ENCODE results near the gene NUP98. TPM values are rescaled to one million over a fixed set of nuclear protein-coding genes. Genes with fewer than 3 reads are reported as not detected.

The NUP98 gene
- polyA plus RNA-seq, 2 of the 4 experiments (the other 2 are of a cell fraction) = 54.2 to 121 TPM

GRCh38 chr11:3637201-3637600 is 160.2 kb downstream of the NUP98 start:
- no peak overlapping the region for H3K27ac ChIP-seq
- no peaks in the 10 kb centered on the region for H3K4me1 ChIP-seq
- H3K4me2 ChIP-seq = no peak overlapping the region
- FAIRE-seq (no peak), DNase-seq (ENCODE audit: low read depth in 1 of 2, low spot score in 1 of 2) (no peak), ATAC-seq (no peak)
- POLR2A ChIA-PET = no interaction called here
- CTCF ChIA-PET = interaction anchor here (1.7 kb wide), 1 partner anchor 10 kb away, joined by 6 read pairs; no protein-coding TSS in a partner anchor
- H3K4me3 ChIP-seq = no peak overlapping the region
- TF ChIP-seq CBX8 (IDR thresholded peaks at IDR 0.05) = no peak
- no peak for TF ChIP-seq KDM1A (IDR thresholded peaks at IDR 0.05; ENCODE audit: low read depth)
- TF ChIP-seq FOSL2 (IDR thresholded peaks at IDR 0.05) = no peak
- no peak for TF ChIP-seq FOSL2 (CRISPR knock-in tag; IDR thresholded peaks at IDR 0.05)
- TF ChIP-seq, protein P1, sequence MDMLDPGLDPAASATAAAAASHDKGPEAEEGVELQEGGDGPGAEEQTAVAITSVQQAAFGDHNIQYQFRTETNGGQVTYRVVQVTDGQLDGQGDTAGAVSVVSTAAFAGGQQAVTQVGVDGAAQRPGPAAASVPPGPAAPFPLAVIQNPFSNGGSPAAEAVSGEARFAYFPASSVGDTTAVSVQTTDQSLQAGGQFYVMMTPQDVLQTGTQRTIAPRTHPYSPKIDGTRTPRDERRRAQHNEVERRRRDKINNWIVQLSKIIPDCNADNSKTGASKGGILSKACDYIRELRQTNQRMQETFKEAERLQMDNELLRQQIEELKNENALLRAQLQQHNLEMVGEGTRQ (IDR thresholded peaks at IDR 0.05) = no peak
- TF ChIP-seq FOXS1 (CRISPR knock-in tag; IDR thresholded peaks at IDR 0.05) = no peak
- no peak for TF ChIP-seq NFE2L2 (conservative IDR thresholded peaks at IDR 0.05; ENCODE audit: low read length)
- no peak for TF ChIP-seq CHD4 (IDR thresholded peaks at IDR 0.05; ENCODE audit: borderline replicate concordance)
- TF ChIP-seq HMGXB4 (CRISPR knock-in tag; IDR thresholded peaks at IDR 0.05; ENCODE audit: borderline replicate concordance) = no peak
- no peak for TF ChIP-seq HOXA7 (CRISPR knock-in tag; IDR thresholded peaks at IDR 0.05)
- no peak for TF ChIP-seq EHF (CRISPR knock-in tag; IDR thresholded peaks at IDR 0.05)
- TF ChIP-seq MAZ (IDR thresholded peaks at IDR 0.05; ENCODE audit: borderline replicate concordance, low read depth, low read length) = no peak
- TF ChIP-seq RNF2 (IDR thresholded peaks at IDR 0.05; ENCODE audit: borderline replicate concordance, low read depth) = no peak
- no peak for TF ChIP-seq RFX5 (IDR thresholded peaks at IDR 0.05)
- no peak for TF ChIP-seq SREBF2 (IDR thresholded peaks at IDR 0.05)
- TF ChIP-seq ZC3H11A (IDR thresholded peaks at IDR 0.05) = no peak
- no peak for TF ChIP-seq CHD2 (IDR thresholded peaks at IDR 0.05; ENCODE audit: low read length, partially characterized antibody)
- TF ChIP-seq ZFP36 (IDR thresholded peaks at IDR 0.05; ENCODE audit: borderline replicate concordance, partially characterized antibody) = no peak
- TF ChIP-seq ZNF302 (CRISPR knock-in tag; IDR thresholded peaks at IDR 0.05) = no peak
- TF ChIP-seq JUN (IDR thresholded peaks at IDR 0.05) = no peak
- H3K9me3 ChIP-seq = no peaks in the 10 kb centered on the region
- WGBS (ENCODE audit: missing lambda C conversion rate) = 61% methylated on average over 7 of the region's 13 CpGs

DNA sequence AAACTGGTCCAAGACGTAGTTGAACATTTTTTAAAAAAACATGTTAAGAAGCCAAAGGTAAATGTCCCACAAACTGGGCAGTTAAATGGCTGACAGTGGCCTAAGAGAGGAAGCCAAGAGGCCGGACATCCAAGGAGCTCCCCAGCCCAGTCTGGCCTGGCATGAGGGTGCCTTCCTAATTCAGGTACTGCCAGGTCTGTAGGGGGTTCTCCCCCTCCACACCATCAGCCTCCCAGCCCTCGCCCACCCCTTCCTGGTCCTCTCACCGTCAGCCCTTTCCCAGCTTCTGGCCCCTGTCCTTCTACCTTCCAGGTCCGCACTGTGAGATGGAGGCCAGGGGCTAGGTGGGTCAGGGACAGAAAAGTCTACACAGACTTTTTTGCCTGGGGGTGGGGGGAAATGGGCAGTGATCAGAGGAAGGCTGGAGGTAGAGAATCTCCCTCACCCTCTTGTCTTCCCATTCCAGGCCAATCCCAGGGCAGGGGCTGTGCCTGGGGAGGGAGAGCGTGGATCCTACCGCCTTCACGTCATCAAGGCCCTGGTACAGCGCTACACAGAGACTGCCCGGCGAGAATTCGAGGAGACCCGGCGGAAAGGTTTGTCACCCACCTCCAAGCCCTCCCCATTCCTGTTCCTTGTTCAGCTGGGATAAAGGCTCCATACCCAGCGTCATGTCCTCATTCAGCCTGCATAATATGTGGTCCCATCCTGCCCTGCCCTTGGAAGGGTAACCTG is 161.5 kb downstream of the NUP98 start:
- 80% methylated on average over 15 of the region's 15 CpGs for WGBS (ENCODE audit: missing lambda C conversion rate)
- no peak overlapping the region for H3K4me2 ChIP-seq
- TF ChIP-seq RNF2 (IDR thresholded peaks at IDR 0.05; ENCODE audit: borderline replicate concordance, low read depth) (no peak), RARB (CRISPR knock-in tag; IDR thresholded peaks at IDR 0.05) (no peak)
- H3K27ac ChIP-seq = no peak overlapping the region
- FAIRE-seq = no peak
- no peak for DNase-seq (ENCODE audit: low read depth in 1 of 2, low spot score in 1 of 2)
- no peak for ATAC-seq
- H3K4me3 ChIP-seq = no peak overlapping the region
- ChIA-PET POLR2A (no interaction called here), CTCF (interaction anchor here (1.7 kb wide), 1 partner anchor 9 kb away, joined by 6 read pairs; no protein-coding TSS in a partner anchor)
- no peaks in the 10 kb centered on the region for H3K4me1 ChIP-seq
- no peaks in the 10 kb centered on the region for H3K9me3 ChIP-seq

GRCh38 chr11:3632070-3632660 is 165.2 kb downstream of the NUP98 start:
- FAIRE-seq = no peak
- no peak for ATAC-seq
- H3K9me3 ChIP-seq = no peaks in the 10 kb centered on the region
- no peak overlapping the region for H3K4me3 ChIP-seq
- H3K27ac ChIP-seq = no peak overlapping the region
- H3K4me1 ChIP-seq = no peaks in the 10 kb centered on the region
- no peak for DNase-seq (ENCODE audit: low read depth in 1 of 2, low spot score in 1 of 2)
- WGBS (ENCODE audit: missing lambda C conversion rate) = 40% methylated on average over 5 of the region's 5 CpGs
- POLR2A ChIA-PET = no interaction called here
- CTCF ChIA-PET = interaction anchor here (1.2 to 2.0 kb wide), 2 partner anchors 11 to 23 kb away, joined by 3 to 8 read pairs; no protein-coding TSS in a partner anchor
- no peak overlapping the region for H3K4me2 ChIP-seq
- TF ChIP-seq FOXS1 (CRISPR knock-in tag; IDR thresholded peaks at IDR 0.05) (no peak), CBX2 (IDR thresholded peaks at IDR 0.05; ENCODE audit: borderline replicate concordance, low read depth) (no peak), HOXB13 (CRISPR knock-in tag; IDR thresholded peaks at IDR 0.05; ENCODE audit: low read depth) (no peak), KDM1A (IDR thresholded peaks at IDR 0.05; ENCODE audit: low read depth) (no peak), FOSB (CRISPR knock-in tag; IDR thresholded peaks at IDR 0.05) (no peak), CBX8 (IDR thresholded peaks at IDR 0.05) (no peak), JUNB (IDR thresholded peaks at IDR 0.05) (no peak), RARB (CRISPR knock-in tag; IDR thresholded peaks at IDR 0.05) (no peak), BHLHE40 (IDR thresholded peaks at IDR 0.05; ENCODE audit: low read depth, low read length) (no peak), EHF (CRISPR knock-in tag; IDR thresholded peaks at IDR 0.05) (no peak), SREBF2 (IDR thresholded peaks at IDR 0.05) (no peak)
- TF ChIP-seq, protein P2, sequence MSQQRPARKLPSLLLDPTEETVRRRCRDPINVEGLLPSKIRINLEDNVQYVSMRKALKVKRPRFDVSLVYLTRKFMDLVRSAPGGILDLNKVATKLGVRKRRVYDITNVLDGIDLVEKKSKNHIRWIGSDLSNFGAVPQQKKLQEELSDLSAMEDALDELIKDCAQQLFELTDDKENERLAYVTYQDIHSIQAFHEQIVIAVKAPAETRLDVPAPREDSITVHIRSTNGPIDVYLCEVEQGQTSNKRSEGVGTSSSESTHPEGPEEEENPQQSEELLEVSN (IDR thresholded peaks at IDR 0.05; ENCODE audit: borderline replicate concordance, low read depth) = no peak
- TF ChIP-seq, protein P1 (IDR thresholded peaks at IDR 0.05) = no peak
- TF ChIP-seq, protein P3, sequence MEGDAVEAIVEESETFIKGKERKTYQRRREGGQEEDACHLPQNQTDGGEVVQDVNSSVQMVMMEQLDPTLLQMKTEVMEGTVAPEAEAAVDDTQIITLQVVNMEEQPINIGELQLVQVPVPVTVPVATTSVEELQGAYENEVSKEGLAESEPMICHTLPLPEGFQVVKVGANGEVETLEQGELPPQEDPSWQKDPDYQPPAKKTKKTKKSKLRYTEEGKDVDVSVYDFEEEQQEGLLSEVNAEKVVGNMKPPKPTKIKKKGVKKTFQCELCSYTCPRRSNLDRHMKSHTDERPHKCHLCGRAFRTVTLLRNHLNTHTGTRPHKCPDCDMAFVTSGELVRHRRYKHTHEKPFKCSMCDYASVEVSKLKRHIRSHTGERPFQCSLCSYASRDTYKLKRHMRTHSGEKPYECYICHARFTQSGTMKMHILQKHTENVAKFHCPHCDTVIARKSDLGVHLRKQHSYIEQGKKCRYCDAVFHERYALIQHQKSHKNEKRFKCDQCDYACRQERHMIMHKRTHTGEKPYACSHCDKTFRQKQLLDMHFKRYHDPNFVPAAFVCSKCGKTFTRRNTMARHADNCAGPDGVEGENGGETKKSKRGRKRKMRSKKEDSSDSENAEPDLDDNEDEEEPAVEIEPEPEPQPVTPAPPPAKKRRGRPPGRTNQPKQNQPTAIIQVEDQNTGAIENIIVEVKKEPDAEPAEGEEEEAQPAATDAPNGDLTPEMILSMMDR (IDR thresholded peaks at IDR 0.05) = no peak

Measured in A549 (cell line).